K562 (cell line): Measurements from ENCODE around the gene RNF4. TPM values are rescaled to one million over a fixed set of nuclear protein-coding genes. Genes with fewer than 3 reads are reported as not detected.

Experiments
- BACH1 ChIP-seq: fragments of 200-800 bp; sonication (Bioruptor generic); IDR thresholded peaks from 2 replicates; pipeline ENCODE4 v1.6.1; 2016; ENCODE audit warnings: missing genetic modification characterization, missing compliant biosample characterization
- C11orf30 ChIP-seq: fragments of 450-650 bp; IDR thresholded peaks from 2 replicates; pipeline ENCODE4 v1.6.1; 2016; ENCODE audit warnings: low read depth, mild to moderate bottlenecking
- FOXK2 ChIP-seq, 2 experiments: fragments of 450-650 bp; IDR thresholded peaks in 1 of 2; conservative IDR thresholded peaks in 1 of 2; 2 replicates each; pipeline ENCODE4 v1.6.1; 2016; ENCODE audit warnings: low read depth in 2 of 2, mild to moderate bottlenecking in 1 of 2
- FOXP4 ChIP-seq: sonication (generic); formaldehyde crosslinking; IDR thresholded peaks from 2 replicates; pipeline ENCODE4 v1.8.0; 2022; ENCODE audit warnings: mild to moderate bottlenecking, missing genetic modification reagents, borderline replicate concordance
- JUN ChIP-seq, 2 experiments: sonication (generic) in 1 of 2; formaldehyde crosslinking in 1 of 2; IDR thresholded peaks; 2 replicates each; pipeline versions ENCODE4 v1.6.1 to v1.8.0; 2012 to 2022; ENCODE audit warnings: borderline replicate concordance in 2 of 2, mild to moderate bottlenecking in 2 of 2, improper control_type of control experiment in 1 of 2, low read depth in 1 of 2, low read length in 1 of 2, missing genetic modification reagents in 1 of 2
- LCOR ChIP-seq: sonication (generic); formaldehyde crosslinking; IDR thresholded peaks from 2 replicates; pipeline ENCODE4 v1.8.0; 2022; ENCODE audit warnings: mild to moderate bottlenecking, missing genetic modification reagents
- MAFG ChIP-seq: fragments of 450-650 bp; conservative IDR thresholded peaks from 2 replicates; pipeline ENCODE4 v1.6.1; 2016; ENCODE audit warnings: missing genetic modification characterization, missing compliant biosample characterization
- MAX ChIP-seq: sonication (generic); formaldehyde crosslinking; IDR thresholded peaks from 2 replicates; pipeline ENCODE4 v1.9.0; 2022; ENCODE audit warnings: mild to moderate bottlenecking, missing genetic modification reagents
- MEIS2 ChIP-seq: fragments of 450-650 bp; IDR thresholded peaks from 2 replicates; pipeline ENCODE4 v1.6.1; 2014; ENCODE audit warnings: mild to moderate bottlenecking; ENCODE audit not compliant: partially characterized antibody
- MTA3 ChIP-seq: fragments of 450-650 bp; formaldehyde crosslinking; IDR thresholded peaks from 2 replicates; pipeline ENCODE4 v1.6.1; 2017; ENCODE audit warnings: mild to moderate bottlenecking, borderline replicate concordance
- NCOA1 ChIP-seq: fragments of 450-650 bp; IDR thresholded peaks from 2 replicates; pipeline ENCODE4 v1.6.1; 2016; ENCODE audit warnings: low read depth
- TCF3 ChIP-seq: sonication (generic); formaldehyde crosslinking; IDR thresholded peaks from 2 replicates; pipeline ENCODE4 v1.4.0; 2020; ENCODE audit warnings: mild to moderate bottlenecking, missing genetic modification reagents
- TFAP4 ChIP-seq: sonication (generic); formaldehyde crosslinking; IDR thresholded peaks from 2 replicates; pipeline ENCODE4 v1.8.0; 2022; ENCODE audit warnings: missing genetic modification reagents, mild to moderate bottlenecking, moderate library complexity, borderline replicate concordance
- UBTF ChIP-seq, 2 experiments: IDR thresholded peaks; 2 replicates each; pipeline ENCODE4 v1.6.1; 2012; ENCODE audit warnings: improper control_type of control experiment in 2 of 2, low read depth in 2 of 2, low read length in 2 of 2, borderline replicate concordance in 1 of 2
- ZFX ChIP-seq: sonication (generic); formaldehyde crosslinking; IDR thresholded peaks from 2 replicates; pipeline ENCODE4 v1.8.0; 2022; ENCODE audit warnings: mild to moderate bottlenecking, missing genetic modification reagents, moderate library complexity
- ZNF592 ChIP-seq: fragments of 450-650 bp; IDR thresholded peaks from 2 replicates; pipeline ENCODE4 v1.6.1; 2017; ENCODE audit warnings: antibody characterized with exemption, mild to moderate bottlenecking
- polyA plus RNA-seq, 8 experiments: library from polyadenylated mRNA; depleted of rRNA in 4 of 8; stranded (reverse) in 5 of 8; unstranded in 3 of 8; fragments of >200 nt; fragmentation: Nextera tagmentation in 2 of 8; fragmentation: Illumina TruSeq in 1 of 8; extraction: Ambion mirVana in 2 of 8; extraction: Trizol in 1 of 8; gene quantifications; 2 replicates each; pipeline versions ENCODE4 v1.2.1 to v1.2.3, GENCODE V29; 2011 to 2014; ENCODE audit warnings: inconsistent platforms in 1 of 8, missing spikeins in 1 of 8
- total RNA-seq, 7 experiments: library from RNA; depleted of rRNA in 6 of 7; stranded (reverse); fragments of >200 nt in 6 of 7; fragmentation: Illumina TruSeq in 2 of 7; extraction: Trizol in 2 of 7; gene quantifications; 2 replicates each; pipeline versions ENCODE4 v1.2.1 to v1.2.3, GENCODE V29; 2011 to 2021; ENCODE audit warnings: low replicate concordance in 1 of 7

Gene RNF4
- total and polyA plus RNA-seq, 9 of the 15 experiments (the other 6 are each of a cell fraction or from before 2014, with no cell fraction given): 19.2 to 59.3 (median 44.8) TPM

- TF ChIP-seq FOXK2 (conservative IDR thresholded peaks at IDR 0.05 in 1 of 2, IDR thresholded peaks at IDR 0.05 in 1 of 2; ENCODE audit: low read depth in 2 of 2) (peak in 1 of 2 experiments; percentile 50; a peak in 1 of 4 replicates), MTA3 (0 out of 2 replicates have a peak, but pooled peaks have one; percentile 38), LCOR (CRISPR knock-in tag) (no peak), TCF3 (CRISPR knock-in tag) (peak; percentile 43; the same call in 1 of the 2 replicates), UBTF (IDR thresholded peaks at IDR 0.05; ENCODE audit: borderline replicate concordance in 1 of 2, low read depth in 2 of 2, low read length in 2 of 2) (peak; percentile 97 to 100; a peak in 3 of 4 replicates), MEIS2 (peak; percentile 78), MAFG (tag) (peak; percentile 88), MAX (CRISPR knock-in tag) (no peak; the same call in 1 of the 2 replicates), JUN (IDR thresholded peaks at IDR 0.05; ENCODE audit: borderline replicate concordance, low read depth, low read length) (peak; percentile 65; the same call in 1 of the 2 replicates), JUN (CRISPR knock-in tag; IDR thresholded peaks at IDR 0.05; ENCODE audit: borderline replicate concordance) (no peak), NCOA1 (no peak; the same call in 1 of the 2 replicates), ZFX (CRISPR knock-in tag) (0 out of 2 replicates have a peak, but pooled peaks have one; percentile 24), TFAP4 (CRISPR knock-in tag) (0 out of 2 replicates have a peak, but pooled peaks have one; percentile 4), FOXP4 (CRISPR knock-in tag) (no peak), BACH1 (tag) (0 out of 2 replicates have a peak, but pooled peaks have one; percentile 45), C11orf30 (peak; percentile 94), ZNF592 (peak; percentile 75; the same call in 1 of the 2 replicates)
Measured at GRCh38 chr4:2432991-2433530, 35.8 kb upstream of the RNF4 start (continued).
